GM13976 (cell line): ENCODE results near the gene PXDN.

Experiments
- DNase-seq: peaks from one replicate; pipeline ENCODE4 v3.0.0; 2012; ENCODE audit warnings: low spot score
- CTCF ChIP-seq: IDR thresholded peaks from 2 replicates; pipeline ENCODE4 v1.5.1; 2012; ENCODE audit warnings: borderline replicate concordance, mild to moderate bottlenecking; ENCODE audit not compliant: insufficient read depth; ENCODE audit errors: extremely low read depth, missing control alignments, control extremely low read depth
- in situ Hi-C: fragments of 300-500 bp; cut with MboI; formaldehyde crosslinking; loops from one replicate; pipeline ENCODE4 v1.12.0; 2022; ENCODE audit warnings: low sequenced_read_pairs, mixed read lengths, inconsistent platforms; ENCODE audit not compliant: unreplicated experiment

Gene PXDN

GRCh38 chr2:1664076-1664605 lies 80.2 kb downstream of the PXDN start:
- in situ Hi-C loops, result no loop called here
- TF ChIP-seq CTCF, result no peak
- DNase-seq, result no peak

- DNase-seq, result no peak
- no peak for TF ChIP-seq CTCF
- in situ Hi-C loops, result no loop called here
These were observed 80.7 kb downstream of the PXDN start for GRCh38 chr2:1663621-1664020.

- no peak for TF ChIP-seq CTCF
- no peak for DNase-seq
- in situ Hi-C loops, result no loop called here
These were observed 81.6 kb downstream of the PXDN start for GRCh38 chr2:1662606-1663180.

GRCh38 chr2:1661891-1662605 lies 82.3 kb downstream of the PXDN start:
- DNase-seq, result no peak
- no peak for TF ChIP-seq CTCF
- in situ Hi-C loops, result no loop called here

- DNase-seq, result no peak
- no peak for TF ChIP-seq CTCF
- in situ Hi-C loops, result no loop called here
These were observed 83.4 kb downstream of the PXDN start for GRCh38 chr2:1660656-1661640.

- DNase-seq, result no peak
- in situ Hi-C loops, result no loop called here
- TF ChIP-seq CTCF, result no peak
These were observed 84.3 kb downstream of the PXDN start for GRCh38 chr2:1659951-1660565.
